HepG2 (cell line): ENCODE data around the gene EHD1. TPM values are rescaled to one million over a fixed set of nuclear protein-coding genes. Genes with fewer than 3 reads are reported as not detected.

ENCODE experiments used
- ATAC-seq: fragments of 200-7000 bp; cut with Tn5 transposase; 3 replicates; pipeline ENCODE4 v1.9.1; 2020; ENCODE audit warnings: mild to moderate bottlenecking, moderate library complexity
- BruUV-seq: library from RNA; stranded (reverse); fragments of 400-500 nt; replicated peaks from 2 replicates; lab custom pipeline; 2021; lab: Mats Ljungman, UMichigan
- CTCF ChIA-PET: fragments of 300-600 bp; formaldehyde crosslinking; extraction: SDS; loops from one replicate; lab custom pipeline; 2021; ENCODE audit warnings: low total read pairs, inconsistent platforms, low intra/inter-chr PET ratio; lab: Yijun Ruan, JAX
- POLR2A ChIA-PET: fragments of 350-600 bp; sonication (Branson Sonifier 250); formaldehyde crosslinking; loops from one replicate; lab custom pipeline; 2020; ENCODE audit warnings: antibody characterized with exemption, inconsistent platforms; lab: Yijun Ruan, JAX
- DNase-seq: peaks from one replicate; pipeline ENCODE4 v3.0.0-alpha.2; 2015; ENCODE audit warnings: low spot score
- FAIRE-seq: peaks from 3 replicates; lab custom pipeline; 2011; peaks lifted over from hg19 to GRCh38; lab: Jason Lieb, UNC
- H2AFZ ChIP-seq: one replicate; pipeline ENCODE4 v1.6.1; 2011; ENCODE audit warnings: low read length, inconsistent platforms
- H3K27ac ChIP-seq: fragments of 300-600 bp; 3 replicates; pipeline ENCODE4 v1.8.0; 2011; ENCODE audit warnings: mixed run types, mild to moderate bottlenecking, mixed read lengths, low read length, inconsistent platforms; ENCODE audit not compliant: insufficient read depth; ENCODE audit errors: extremely low read length
- H3K27me3 ChIP-seq, 2 experiments: fragments of 200-600 bp in 1 of 2; 2 replicates in 1 of 2; 3 replicates in 1 of 2; pipeline versions ENCODE4 v1.6.0 to v1.8.0; 2011; ENCODE audit warnings: low read length in 2 of 2, mild to moderate bottlenecking in 2 of 2, moderate library complexity in 2 of 2, inconsistent platforms in 1 of 2; ENCODE audit not compliant: insufficient read depth in 2 of 2, control insufficient read depth in 1 of 2
- H3K36me3 ChIP-seq, 2 experiments: fragments of 200-600 bp in 1 of 2; replicated peaks in 1 of 2; 2 replicates in 1 of 2; 3 replicates in 1 of 2; pipeline versions ENCODE4 v1.5.1 to v1.8.0; 2011; ENCODE audit warnings: low read length in 2 of 2, inconsistent platforms in 1 of 2; ENCODE audit not compliant: insufficient read depth in 2 of 2, control insufficient read depth in 1 of 2
- H3K4me1 ChIP-seq: 2 replicates; pipeline ENCODE4 v1.5.1; 2012; ENCODE audit warnings: low read length, inconsistent platforms; ENCODE audit not compliant: insufficient read depth
- H3K4me2 ChIP-seq: 2 replicates; pipeline ENCODE4 v1.6.0; 2011; ENCODE audit warnings: low read depth, low read length, inconsistent platforms
- H3K4me3 ChIP-seq, 3 experiments: fragments of 200-600 bp in 1 of 3; sonication (generic), shearing (Covaris generic) in 1 of 3; replicated peaks in 1 of 3; 2 replicates each; pipeline ENCODE4 v1.5.1; 2011 to 2016; ENCODE audit warnings: low read length in 3 of 3, inconsistent platforms in 2 of 3, low read depth in 2 of 3, mild to moderate bottlenecking in 2 of 3, control low read depth in 1 of 3, mixed read lengths in 1 of 3; ENCODE audit not compliant: insufficient read depth in 1 of 3
- H3K79me2 ChIP-seq: one replicate; pipeline ENCODE4 v1.6.1; 2011; ENCODE audit warnings: low read length, inconsistent platforms; ENCODE audit not compliant: insufficient read depth
- H3K9ac ChIP-seq: 2 replicates; pipeline ENCODE4 v1.6.0; 2011; ENCODE audit warnings: mild to moderate bottlenecking, low read depth, low read length, inconsistent platforms; ENCODE audit not compliant: insufficient read depth
- H3K9me3 ChIP-seq: 2 replicates; pipeline ENCODE4 v1.5.1; 2012; ENCODE audit warnings: mild to moderate bottlenecking, low read length
- H4K20me1 ChIP-seq: 2 replicates; pipeline ENCODE4 v1.6.0; 2011; ENCODE audit warnings: inconsistent platforms, mild to moderate bottlenecking, low read length, moderate library complexity; ENCODE audit not compliant: insufficient read depth
- GATAD2A ChIP-seq: IDR thresholded peaks from 2 replicates; pipeline ENCODE4 v1.6.1; 2016
- HNRNPLL ChIP-seq: fragments of 200-400 bp; formaldehyde crosslinking; IDR thresholded peaks from 2 replicates; pipeline ENCODE4 v1.6.1; 2017; ENCODE audit warnings: mild to moderate bottlenecking, low read depth, low read length; ENCODE audit not compliant: poor library complexity, severe bottlenecking
- MAFK ChIP-seq, 2 experiments: IDR thresholded peaks in 1 of 2; conservative IDR thresholded peaks in 1 of 2; 2 replicates each; pipeline ENCODE4 v1.6.1; 2011; ENCODE audit warnings: improper control_type of control experiment in 2 of 2, low read length in 2 of 2
- MXD4 ChIP-seq: IDR thresholded peaks from 2 replicates; pipeline ENCODE4 v1.6.1; 2016; ENCODE audit warnings: mild to moderate bottlenecking, missing biosample characterization, missing genetic modification reagents
- NR2F6 ChIP-seq, 2 experiments: IDR thresholded peaks; 2 replicates each; pipeline ENCODE4 v1.6.1; 2016; ENCODE audit warnings: antibody characterized with exemption in 1 of 2, mild to moderate bottlenecking in 1 of 2
- RCOR2 ChIP-seq: IDR thresholded peaks from 2 replicates; pipeline ENCODE4 v1.6.1; 2016; ENCODE audit warnings: missing biosample characterization, missing genetic modification reagents
- ZFP62 ChIP-seq: sonication (generic); formaldehyde crosslinking; IDR thresholded peaks from 2 replicates; pipeline ENCODE4 v1.4.0; 2020; ENCODE audit warnings: missing genetic modification reagents
- ZFX ChIP-seq: sonication (generic); formaldehyde crosslinking; IDR thresholded peaks from 2 replicates; pipeline ENCODE4 v1.4.0; 2020; ENCODE audit warnings: mild to moderate bottlenecking, low read depth, missing genetic modification reagents, moderate library complexity
- ZIK1 ChIP-seq: sonication (generic); formaldehyde crosslinking; IDR thresholded peaks from 2 replicates; pipeline ENCODE4 v1.5.0; 2020; ENCODE audit warnings: mild to moderate bottlenecking, low read depth, missing genetic modification reagents, borderline replicate concordance
- ZNF350 ChIP-seq: sonication (generic); formaldehyde crosslinking; IDR thresholded peaks from 2 replicates; pipeline ENCODE4 v1.4.0; 2020; ENCODE audit warnings: mild to moderate bottlenecking, low read depth, missing genetic modification reagents, borderline replicate concordance
- ZNF609 ChIP-seq: sonication (generic); formaldehyde crosslinking; IDR thresholded peaks from 2 replicates; pipeline ENCODE4 v1.4.0; 2020; ENCODE audit warnings: mild to moderate bottlenecking, missing genetic modification reagents, borderline replicate concordance
- ZNF776 ChIP-seq: sonication (generic); formaldehyde crosslinking; IDR thresholded peaks from 2 replicates; pipeline ENCODE4 v1.4.0; 2020; ENCODE audit warnings: mild to moderate bottlenecking, missing genetic modification reagents
- WGBS: methylation state at CpG from one replicate; pipeline ENCODE4 v1.1.6; 2017; ENCODE audit warnings: low lambda C conversion rate; 5-methylcytosine and 5-hydroxymethylcytosine counted together
- in situ Hi-C: cut with HindIII; loops from 2 replicates; pipeline ENCODE4 v1.10.0; 2017; ENCODE audit warnings: low pct_unique_long_range_greater_than_20kb; ENCODE audit not compliant: extremely low pct_ligation_motif_present
- intact Hi-C: fragments of 100-400 bp; cut with micrococcal nuclease; formaldehyde crosslinking; loops from one replicate; pipeline ENCODE4 v1.10.0; 2022; ENCODE audit not compliant: unreplicated experiment
- polyA plus RNA-seq, 8 experiments: library from polyadenylated mRNA; depleted of rRNA in 3 of 8; stranded (reverse) in 7 of 8; unstranded in 1 of 8; fragments of >200 nt; fragmentation: Illumina TruSeq in 4 of 8; extraction: Trizol in 4 of 8; gene quantifications; 2 replicates each; pipeline versions ENCODE4 v1.2.1 to v1.2.3, GENCODE V29; 2011 to 2016; ENCODE audit warnings: low read depth in 4 of 8, missing spikeins in 1 of 8, mixed read lengths in 1 of 8; ENCODE audit not compliant: insufficient read depth in 1 of 8
- total RNA-seq, 5 experiments: library from RNA; depleted of rRNA; stranded (reverse); fragments of >200 nt; fragmentation: Illumina TruSeq; extraction: Trizol; gene quantifications; 2 replicates each; pipeline ENCODE4 v1.2.3, GENCODE V29; 2016; ENCODE audit warnings: low read depth in 1 of 5
- TF ChIP-seq, protein P1 (sequence below): sonication (generic); formaldehyde crosslinking; IDR thresholded peaks from 2 replicates; pipeline ENCODE4 v1.9.0; 2022; ENCODE audit warnings: low read depth, missing genetic modification reagents
- TF ChIP-seq, protein P2 (sequence below): sonication (generic); formaldehyde crosslinking; IDR thresholded peaks from 2 replicates; pipeline ENCODE4 v1.5.0; 2020; ENCODE audit warnings: mild to moderate bottlenecking, missing genetic modification reagents, moderate library complexity

The EHD1 gene
- total and polyA plus RNA-seq, 2 of the 13 experiments (the other 11 are each of a cell fraction or from before 2014, with no cell fraction given), result 23.6 to 26.6 TPM

DNA sequence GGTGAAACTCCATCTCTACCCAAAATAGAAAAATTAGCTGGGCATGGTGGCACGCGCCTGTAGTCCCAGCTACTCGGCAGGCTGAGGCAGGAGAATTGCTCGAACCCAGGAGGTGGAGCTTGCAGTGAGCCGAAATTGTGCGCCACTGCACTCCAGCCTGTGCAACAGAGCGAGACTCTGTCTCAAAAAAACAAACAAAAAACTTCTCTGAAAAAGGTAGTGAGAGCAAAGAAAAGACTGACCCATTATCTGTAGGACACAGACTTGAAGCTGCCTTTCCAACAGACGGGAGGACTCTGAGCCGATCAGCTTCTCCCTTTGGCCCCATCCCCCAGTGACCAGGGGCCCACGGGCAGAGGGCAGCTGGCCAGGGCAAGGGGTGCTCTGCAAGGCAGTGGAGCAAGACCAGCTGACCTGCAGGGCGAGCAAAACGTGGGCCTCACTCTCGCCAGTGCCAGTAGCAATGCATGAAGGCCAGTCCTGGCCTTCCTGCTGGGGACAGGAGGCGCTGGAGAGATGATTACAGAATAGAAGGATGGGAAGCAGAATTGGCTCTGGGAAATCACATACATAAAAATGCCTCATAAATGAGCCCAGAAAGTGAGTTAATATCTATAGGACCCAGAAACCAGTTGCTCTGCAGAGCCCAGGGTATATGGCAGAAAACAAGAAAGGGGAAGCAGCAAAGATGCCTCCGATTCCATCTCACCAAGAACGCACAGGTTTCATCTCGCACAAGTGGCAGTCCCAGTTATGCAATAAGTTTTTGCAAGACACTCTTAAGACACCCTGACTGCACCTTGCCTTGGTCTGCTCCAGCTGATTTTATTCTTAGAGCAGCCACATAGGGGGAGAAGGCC is 2.8 kb downstream of the EHD1 start:
- ChIA-PET CTCF (no interaction called here), POLR2A (interaction anchor here (0.5 to 10.4 kb wide), 5 partner anchors 13 to 190 kb away, joined by 3 to 132 read pairs (median 22); no protein-coding TSS in a partner anchor)
- Histone ChIP-seq H4K20me1 (no peaks in the 10 kb centered on the region; the same call in 1 of the 2 replicates), H3K4me1 (peaks cover 85% of the 10 kb centered on the region), H3K9ac (no peak overlapping the region; the same call in 1 of the 2 replicates), H3K36me3 (peaks cover 2 to 11% of the 10 kb centered on the region in 2 experiments; a peak in 2 of 5 replicates), H3K4me2 (peak overlapping the region; percentile 98), H2AFZ (no peak overlapping the region), H3K9me3 (no peaks in the 10 kb centered on the region), H3K4me3 (peak overlapping the region in 2 of 3 experiments; percentile 83 to 99; a peak in 3 of 6 replicates), H3K27me3 (no peaks in the 10 kb centered on the region; a peak in 1 of 5 replicates), H3K27ac (peak overlapping the region; percentile 46), H3K79me2 (peaks cover 48% of the 10 kb centered on the region)
- no peak for FAIRE-seq
- no TSS peak for BruUV-seq
- intact Hi-C loops, result no loop called here
- in situ Hi-C loops, result no loop called here
- WGBS, result 57% methylated on average over 17 of the region's 17 CpGs
- no peak for DNase-seq
- peak; percentile 4; the same call in 1 of the 3 replicates for ATAC-seq
- TF ChIP-seq ZFP62 (CRISPR knock-in tag) (no peak), ZFX (CRISPR knock-in tag) (peak; percentile 68), ZNF776 (no peak), MAFK (conservative IDR thresholded peaks at IDR 0.05 in 1 of 2, IDR thresholded peaks at IDR 0.05 in 1 of 2; ENCODE audit: low read length in 2 of 2) (no peak), ZNF350 (0 out of 2 replicates have a peak, but pooled peaks have one; percentile 10), ZNF609 (CRISPR knock-in tag) (0 out of 2 replicates have a peak, but pooled peaks have one; percentile 30), GATAD2A (CRISPR knock-in tag) (peak; percentile 38; the same call in 1 of the 2 replicates), RCOR2 (CRISPR knock-in tag) (no peak), NR2F6 (IDR thresholded peaks at IDR 0.05) (no peak), NR2F6 (CRISPR knock-in tag; IDR thresholded peaks at IDR 0.05) (peak; percentile 50; the same call in 1 of the 2 replicates), HNRNPLL (peak; percentile 30), MXD4 (CRISPR knock-in tag) (no peak), ZIK1 (CRISPR knock-in tag) (no peak)
- TF ChIP-seq, protein P1, sequence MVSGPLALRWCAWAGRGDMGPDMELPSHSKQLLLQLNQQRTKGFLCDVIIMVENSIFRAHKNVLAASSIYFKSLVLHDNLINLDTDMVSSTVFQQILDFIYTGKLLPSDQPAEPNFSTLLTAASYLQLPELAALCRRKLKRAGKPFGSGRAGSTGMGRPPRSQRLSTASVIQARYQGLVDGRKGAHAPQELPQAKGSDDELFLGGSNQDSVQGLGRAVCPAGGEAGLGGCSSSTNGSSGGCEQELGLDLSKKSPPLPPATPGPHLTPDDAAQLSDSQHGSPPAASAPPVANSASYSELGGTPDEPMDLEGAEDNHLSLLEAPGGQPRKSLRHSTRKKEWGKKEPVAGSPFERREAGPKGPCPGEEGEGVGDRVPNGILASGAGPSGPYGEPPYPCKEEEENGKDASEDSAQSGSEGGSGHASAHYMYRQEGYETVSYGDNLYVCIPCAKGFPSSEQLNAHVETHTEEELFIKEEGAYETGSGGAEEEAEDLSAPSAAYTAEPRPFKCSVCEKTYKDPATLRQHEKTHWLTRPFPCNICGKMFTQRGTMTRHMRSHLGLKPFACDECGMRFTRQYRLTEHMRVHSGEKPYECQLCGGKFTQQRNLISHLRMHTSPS (CRISPR knock-in tag), result peak; percentile 59; the same call in 1 of the 2 replicates
- TF ChIP-seq, protein P2, sequence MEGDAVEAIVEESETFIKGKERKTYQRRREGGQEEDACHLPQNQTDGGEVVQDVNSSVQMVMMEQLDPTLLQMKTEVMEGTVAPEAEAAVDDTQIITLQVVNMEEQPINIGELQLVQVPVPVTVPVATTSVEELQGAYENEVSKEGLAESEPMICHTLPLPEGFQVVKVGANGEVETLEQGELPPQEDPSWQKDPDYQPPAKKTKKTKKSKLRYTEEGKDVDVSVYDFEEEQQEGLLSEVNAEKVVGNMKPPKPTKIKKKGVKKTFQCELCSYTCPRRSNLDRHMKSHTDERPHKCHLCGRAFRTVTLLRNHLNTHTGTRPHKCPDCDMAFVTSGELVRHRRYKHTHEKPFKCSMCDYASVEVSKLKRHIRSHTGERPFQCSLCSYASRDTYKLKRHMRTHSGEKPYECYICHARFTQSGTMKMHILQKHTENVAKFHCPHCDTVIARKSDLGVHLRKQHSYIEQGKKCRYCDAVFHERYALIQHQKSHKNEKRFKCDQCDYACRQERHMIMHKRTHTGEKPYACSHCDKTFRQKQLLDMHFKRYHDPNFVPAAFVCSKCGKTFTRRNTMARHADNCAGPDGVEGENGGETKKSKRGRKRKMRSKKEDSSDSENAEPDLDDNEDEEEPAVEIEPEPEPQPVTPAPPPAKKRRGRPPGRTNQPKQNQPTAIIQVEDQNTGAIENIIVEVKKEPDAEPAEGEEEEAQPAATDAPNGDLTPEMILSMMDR (CRISPR knock-in tag), result peak; percentile 32
